ENCODE results near the gene EPN1. TPM values are rescaled to one million over a fixed set of nuclear protein-coding genes. Genes with fewer than 3 reads are reported as not detected.

EPN1 gene
- total and polyA plus RNA-seq, 2 of the 8 experiments (the other 6 are each of a cell fraction or from before 2014, with no cell fraction given): 49.6 to 200 TPM

DNA sequence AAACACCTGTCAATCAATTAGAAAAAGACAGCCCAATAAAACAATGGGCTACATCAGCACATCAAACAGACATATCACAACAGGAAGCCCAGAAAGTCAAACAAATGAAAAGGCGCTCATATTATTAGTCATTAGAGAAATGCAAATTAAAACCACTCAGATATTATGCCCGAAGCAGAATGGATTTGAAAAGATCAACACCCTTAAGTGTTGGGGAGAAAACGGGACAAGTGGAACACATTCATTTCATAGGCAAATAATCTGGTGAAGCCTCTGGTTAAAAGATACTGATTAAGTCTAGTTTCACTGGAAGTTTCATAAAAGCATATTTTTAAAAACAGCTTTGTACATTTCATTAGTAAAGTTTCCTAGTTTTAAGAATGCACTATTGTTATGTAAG, 45.8 kb downstream of the EPN1 start:
- no peak overlapping the region for H3K9ac ChIP-seq (replicated peaks in 1 of 4; ENCODE audit: extremely low read depth in 1 of 4, low read depth in 3 of 4, low read length in 3 of 4)
- 67% methylated on average over 3 of the region's 3 CpGs; no CpG with 5 or more reads in 1 of the 2 experiments for WGBS, 2 experiments (ENCODE audit: extremely low coverage in 1 of 2, insufficient coverage in 1 of 2, insufficient read length in 1 of 2, insufficient replicate concordance in 2 of 2, low coverage in 1 of 2, low lambda C conversion rate in 2 of 2, missing lambda C conversion rate in 1 of 2)
- no peak overlapping the region for H3K27ac ChIP-seq (ENCODE audit: low read depth, low read length)
- no peaks in the 10 kb centered on the region for H3K79me1 ChIP-seq (ENCODE audit: low read depth, low read length)
- FAIRE-seq: no peak
- POLR2A ChIA-PET (ENCODE audit: partially characterized antibody): no interaction called here
- no peaks in the 10 kb centered on the region for H3K4me1 ChIP-seq (replicated peaks in 1 of 4; ENCODE audit: control insufficient read depth in 3 of 4, insufficient read depth in 4 of 4, low read length in 3 of 4)
- no peaks in the 10 kb centered on the region for H3K79me2 ChIP-seq (ENCODE audit: control insufficient read depth in 1 of 2, insufficient read depth in 2 of 2, low read length in 2 of 2)
- no peaks in the 10 kb centered on the region for H4K20me1 ChIP-seq (replicated peaks in 1 of 2; ENCODE audit: control insufficient read depth in 1 of 2, insufficient read depth in 2 of 2, low read length in 2 of 2)
- H3K18ac ChIP-seq (ENCODE audit: extremely low read depth, low read length): no peak overlapping the region
- H2BK15ac ChIP-seq (ENCODE audit: low read length): no peak overlapping the region
- no peak overlapping the region for H4K5ac ChIP-seq (ENCODE audit: insufficient read length, low read depth, low read length)
- no peaks in the 10 kb centered on the region for H3K27me3 ChIP-seq (replicated peaks in 1 of 4; ENCODE audit: control insufficient read depth in 3 of 4, extremely low read depth in 1 of 4, insufficient read depth in 3 of 4, low read length in 3 of 4)
- H2BK12ac ChIP-seq (ENCODE audit: low read depth, low read length): no peak overlapping the region
- no peaks in the 10 kb centered on the region for H3K23me2 ChIP-seq (ENCODE audit: low read depth, low read length)
- no peak overlapping the region for H3K4ac ChIP-seq (replicated peaks; ENCODE audit: insufficient read length, low read depth, low read length)
- no peak overlapping the region for H2BK120ac ChIP-seq (replicated peaks; ENCODE audit: low read depth, low read length)
- H3K23ac ChIP-seq (ENCODE audit: insufficient read length): no peak overlapping the region
- H3K56ac ChIP-seq (replicated peaks; ENCODE audit: insufficient read length, low read depth, low read length): peak overlapping the region; percentile 59
- no peak overlapping the region for H3K4me3 ChIP-seq (ENCODE audit: extremely low read depth in 1 of 4, insufficient read depth in 2 of 4, low read depth in 3 of 4, low read length in 4 of 4)
- H2BK5ac ChIP-seq (ENCODE audit: low read depth, low read length): no peak overlapping the region
- CTCF ChIA-PET (ENCODE audit: partially characterized antibody): no interaction called here
- H3K14ac ChIP-seq (ENCODE audit: insufficient read length): no peak overlapping the region
- no peak overlapping the region for H3K4me2 ChIP-seq (ENCODE audit: insufficient read depth in 1 of 2, low read depth in 2 of 2, low read length in 2 of 2)
- H3K36me3 ChIP-seq (ENCODE audit: control insufficient read depth in 2 of 4, insufficient read depth in 4 of 4, low read length in 3 of 4): no peaks in the 10 kb centered on the region
- DNase-seq (ENCODE audit: low read depth in 1 of 2, low spot score in 2 of 2): no peak
- H4K8ac ChIP-seq (ENCODE audit: extremely low read depth, insufficient read depth, low read length): no peak overlapping the region
- H3K9me3 ChIP-seq (ENCODE audit: insufficient read depth in 2 of 2, low read depth in 1 of 2, low read length in 1 of 2): peaks cover 30 to 82% of the 10 kb centered on the region in 2 experiments
- no peak for TF ChIP-seq CBX5 (IDR thresholded peaks at IDR 0.05; ENCODE audit: low read depth, low read length)
- no peak for TF ChIP-seq CEBPB (IDR thresholded peaks at IDR 0.05; ENCODE audit: low read depth, low read length)
- TF ChIP-seq, protein P1, sequence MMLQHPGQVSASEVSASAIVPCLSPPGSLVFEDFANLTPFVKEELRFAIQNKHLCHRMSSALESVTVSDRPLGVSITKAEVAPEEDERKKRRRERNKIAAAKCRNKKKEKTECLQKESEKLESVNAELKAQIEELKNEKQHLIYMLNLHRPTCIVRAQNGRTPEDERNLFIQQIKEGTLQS (IDR thresholded peaks at IDR 0.05; ENCODE audit: insufficient read depth, low read depth, low read length): no peak
- no peak for TF ChIP-seq EGR1 (IDR thresholded peaks at IDR 0.05; ENCODE audit: borderline replicate concordance, low read depth, low read length)
- TF ChIP-seq RFX5 (IDR thresholded peaks at IDR 0.05; ENCODE audit: borderline replicate concordance, low read depth, low read length): no peak
- no peak for TF ChIP-seq POLR2A (IDR thresholded peaks at IDR 0.05; ENCODE audit: control extremely low read depth in 1 of 2, low read depth in 2 of 2, low read length in 2 of 2)
- TF ChIP-seq, protein P2, sequence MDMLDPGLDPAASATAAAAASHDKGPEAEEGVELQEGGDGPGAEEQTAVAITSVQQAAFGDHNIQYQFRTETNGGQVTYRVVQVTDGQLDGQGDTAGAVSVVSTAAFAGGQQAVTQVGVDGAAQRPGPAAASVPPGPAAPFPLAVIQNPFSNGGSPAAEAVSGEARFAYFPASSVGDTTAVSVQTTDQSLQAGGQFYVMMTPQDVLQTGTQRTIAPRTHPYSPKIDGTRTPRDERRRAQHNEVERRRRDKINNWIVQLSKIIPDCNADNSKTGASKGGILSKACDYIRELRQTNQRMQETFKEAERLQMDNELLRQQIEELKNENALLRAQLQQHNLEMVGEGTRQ (IDR thresholded peaks at IDR 0.05; ENCODE audit: low read length): no peak
- TF ChIP-seq SIX5 (IDR thresholded peaks at IDR 0.05; ENCODE audit: low read depth, low read length): no peak
- TF ChIP-seq SAP30 (IDR thresholded peaks at IDR 0.05; ENCODE audit: insufficient read depth, insufficient replicate concordance, low read length): no peak
- TF ChIP-seq RXRA (IDR thresholded peaks at IDR 0.05; ENCODE audit: insufficient read depth, low read depth, low read length): no peak
- TF ChIP-seq CHD1 (IDR thresholded peaks at IDR 0.05; ENCODE audit: low read depth, low read length): no peak
- no peak for TF ChIP-seq TBP (IDR thresholded peaks at IDR 0.05; ENCODE audit: low read depth, low read length)
- H4K91ac ChIP-seq (replicated peaks; ENCODE audit: insufficient read length, low read length): no peak overlapping the region
- H2BK20ac ChIP-seq (ENCODE audit: low read length): no peak overlapping the region
- no peak overlapping the region for H2AK5ac ChIP-seq (ENCODE audit: low read depth, low read length)
- H2AFZ ChIP-seq (ENCODE audit: low read length): no peak overlapping the region

All from H1 (cell line).